ENCODE data around the gene MAN2B1.
"Not testable (repeated sequence)": the region's sequence is repeated elsewhere in the genome, so short reads cannot be mapped to it uniquely, and the experiment has no call there.

Gene MAN2B1

DNA sequence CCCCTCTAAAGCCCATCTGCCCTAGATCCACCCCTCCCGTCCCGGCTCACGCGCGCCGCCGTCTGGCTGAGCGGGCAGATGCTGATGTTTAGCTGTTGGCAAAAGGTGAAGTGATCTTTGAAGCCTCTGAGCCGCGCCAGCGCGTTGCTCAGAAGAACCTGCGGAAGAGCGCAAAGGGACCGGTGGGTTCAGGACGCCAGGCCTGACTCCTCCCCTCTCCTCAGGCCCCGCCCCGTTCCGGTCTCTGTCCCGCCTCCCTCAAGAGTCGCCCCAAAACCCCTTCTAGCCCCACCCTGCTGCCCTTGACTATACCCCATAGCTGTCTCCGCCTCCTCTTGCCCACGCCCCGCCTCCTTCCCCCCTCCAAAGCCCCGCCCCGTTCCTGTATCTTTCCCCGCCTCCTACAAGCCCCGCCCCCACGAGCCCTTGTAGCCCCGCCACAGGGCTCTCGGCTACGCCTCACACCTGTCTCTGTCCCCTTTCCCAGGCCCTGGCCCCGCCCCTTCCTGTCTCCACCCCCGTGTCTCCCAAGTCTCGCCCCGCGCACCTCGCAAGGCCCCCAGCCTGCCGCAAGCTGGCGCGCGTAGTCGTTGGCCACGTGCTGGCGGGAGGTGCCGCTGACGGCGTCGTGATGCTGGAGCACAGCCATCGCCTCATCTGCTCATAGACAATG is 9.5 kb downstream of the MAN2B1 start:
- no peak for DNase-seq

DNA sequence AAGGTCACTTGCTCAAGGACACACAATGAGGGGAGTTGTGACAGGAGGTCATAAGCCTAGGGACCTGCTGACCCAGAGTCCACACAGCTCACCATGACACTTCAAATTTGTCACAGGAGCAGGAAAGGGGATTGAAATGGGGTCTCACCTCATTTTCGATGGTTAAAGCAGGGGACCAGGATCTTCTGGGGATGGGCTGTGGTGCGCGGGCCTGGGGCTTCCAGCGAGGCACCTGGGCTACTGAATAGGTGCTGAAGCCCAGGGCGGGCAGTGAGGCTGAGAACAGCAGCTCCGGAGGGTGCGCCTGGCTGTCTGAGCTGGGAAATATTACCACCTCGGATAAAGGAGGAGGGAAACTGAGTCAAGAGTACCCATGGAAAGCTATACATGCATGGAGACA is 11.0 kb downstream of the MAN2B1 start:
- DNase-seq, result no peak

DNA sequence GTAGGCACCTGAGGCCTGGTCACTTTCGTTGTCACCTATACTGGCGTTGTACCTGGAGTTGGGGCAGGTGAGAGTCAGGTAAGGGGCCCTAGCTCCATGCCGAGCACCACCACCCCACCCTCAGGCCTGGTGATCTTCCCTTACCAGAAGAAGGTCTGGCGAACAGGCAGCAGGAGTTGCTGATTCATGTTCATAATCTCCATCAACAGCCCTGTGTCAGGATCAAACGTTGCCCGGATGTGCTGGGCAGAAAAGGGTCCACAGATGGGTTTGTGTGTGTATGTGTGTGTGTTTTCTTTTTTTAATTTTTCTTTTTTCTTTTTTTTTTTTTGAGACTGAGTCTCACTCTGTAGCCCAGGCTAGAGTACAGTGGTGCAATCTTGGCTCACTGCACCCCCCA is 14.3 kb downstream of the MAN2B1 start:
- DNase-seq, result no peak

DNA sequence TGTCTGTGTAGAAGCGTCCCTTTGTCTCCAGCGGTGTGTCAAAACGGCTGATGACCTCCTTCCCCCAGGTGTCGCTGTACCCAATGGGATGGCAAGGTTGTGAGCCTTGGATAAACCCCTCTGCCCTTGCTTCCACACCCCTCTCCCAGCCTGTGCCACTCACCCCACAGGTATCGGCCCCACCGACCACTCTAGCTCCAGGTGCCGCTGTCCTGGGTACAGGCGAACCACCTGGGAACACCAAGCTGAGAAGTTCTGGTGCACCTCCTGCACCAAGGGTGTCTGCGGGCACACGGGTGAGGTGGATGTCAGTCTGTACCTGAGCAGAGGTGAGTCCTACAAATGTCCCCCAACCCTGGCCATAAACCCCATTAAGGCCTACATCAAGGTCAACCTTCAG is 16.6 kb downstream of the MAN2B1 start:
- DNase-seq, result no peak

DNA sequence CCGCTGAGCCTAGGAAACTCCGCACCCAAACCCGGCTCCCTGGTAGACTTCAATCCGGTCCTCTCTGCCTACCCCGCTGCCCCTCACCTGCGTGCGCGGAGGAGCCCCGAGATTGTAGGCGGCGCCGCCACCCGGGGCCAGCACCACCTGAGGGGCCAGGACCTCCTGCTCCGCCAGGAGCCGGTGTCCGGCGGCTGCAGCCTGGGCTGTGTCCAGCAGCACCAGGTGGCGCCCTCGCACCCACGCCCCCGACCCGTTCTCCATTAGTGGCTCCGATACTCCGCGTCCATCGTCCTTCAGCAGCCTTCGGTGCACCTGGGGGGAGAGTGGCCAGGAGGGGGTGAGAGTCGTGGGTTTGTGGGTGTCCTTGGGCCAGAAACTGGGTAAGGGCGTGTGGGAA is 18.5 kb downstream of the MAN2B1 start:
- no peak for DNase-seq

DNA sequence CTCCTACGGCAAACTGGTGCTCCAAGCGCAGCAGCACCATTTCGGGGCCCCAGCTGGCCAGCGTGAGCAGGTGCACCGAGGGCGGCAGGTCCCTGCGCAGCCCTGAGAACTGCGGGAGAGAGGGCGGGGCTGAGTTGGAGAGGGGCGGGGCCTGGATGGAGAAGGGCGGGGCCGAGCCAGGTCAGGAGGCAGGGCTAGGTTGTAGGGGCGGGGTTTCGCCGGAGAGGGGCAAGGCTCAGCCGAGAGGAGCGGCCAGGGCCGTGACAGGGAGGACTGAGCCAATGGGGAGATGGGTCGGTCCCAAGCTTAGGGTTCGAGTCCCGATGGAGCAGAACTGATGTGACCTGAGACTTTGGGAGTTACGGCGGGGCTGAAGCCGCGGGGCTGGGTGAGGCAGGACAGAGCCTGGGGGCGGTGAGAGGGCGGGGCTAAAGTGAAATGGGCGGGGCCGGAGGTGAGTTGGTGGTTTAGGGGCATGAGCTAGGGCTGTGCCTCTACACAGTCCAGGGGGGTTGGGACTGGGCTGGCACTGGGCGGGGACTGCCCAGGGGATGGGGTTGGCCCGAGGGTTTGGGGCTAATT is 19.0 kb downstream of the MAN2B1 start:
- peak; percentile 52 for DNase-seq

DNA sequence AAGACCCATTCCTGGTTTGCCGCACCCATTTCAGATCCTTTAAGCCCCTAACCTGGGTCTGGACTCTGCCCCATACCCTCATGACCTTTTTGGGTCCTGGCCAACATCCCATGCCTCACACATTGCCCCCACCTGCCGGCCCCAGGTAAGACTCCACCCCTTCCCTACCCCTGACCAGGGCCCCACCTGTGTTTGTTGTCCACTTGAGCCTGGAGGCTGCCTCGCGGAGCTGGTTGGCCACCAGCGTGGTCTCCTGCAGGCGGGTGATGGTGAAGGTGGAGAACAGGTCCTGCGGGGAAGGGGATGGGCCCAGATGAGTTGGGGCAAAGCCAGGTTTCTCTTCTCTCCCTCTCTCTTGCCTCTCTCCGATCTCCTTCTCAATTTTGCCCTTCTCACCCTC is 19.5 kb downstream of the MAN2B1 start:
- DNase-seq, result no peak

DNA sequence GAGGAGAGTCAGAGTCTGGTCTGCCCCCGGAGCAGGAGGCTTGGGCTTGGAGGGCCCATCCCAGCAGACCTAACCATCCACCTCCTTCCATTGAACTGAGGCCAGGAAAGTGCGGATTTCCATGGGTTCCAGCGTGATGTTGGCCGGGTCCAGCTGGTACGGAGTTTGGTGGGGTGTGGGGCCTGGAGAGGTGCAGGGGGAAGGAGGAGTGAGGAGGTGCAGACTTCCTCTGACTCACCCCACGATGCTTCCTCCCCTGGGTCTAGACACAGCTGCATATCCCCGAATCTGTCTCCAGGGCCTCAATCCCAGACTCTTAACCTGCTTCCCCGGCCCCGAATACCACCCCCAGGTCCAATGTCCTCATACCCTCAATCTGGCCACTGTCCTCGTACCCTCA is 20.0 kb downstream of the MAN2B1 start:
- no peak for DNase-seq

DNA sequence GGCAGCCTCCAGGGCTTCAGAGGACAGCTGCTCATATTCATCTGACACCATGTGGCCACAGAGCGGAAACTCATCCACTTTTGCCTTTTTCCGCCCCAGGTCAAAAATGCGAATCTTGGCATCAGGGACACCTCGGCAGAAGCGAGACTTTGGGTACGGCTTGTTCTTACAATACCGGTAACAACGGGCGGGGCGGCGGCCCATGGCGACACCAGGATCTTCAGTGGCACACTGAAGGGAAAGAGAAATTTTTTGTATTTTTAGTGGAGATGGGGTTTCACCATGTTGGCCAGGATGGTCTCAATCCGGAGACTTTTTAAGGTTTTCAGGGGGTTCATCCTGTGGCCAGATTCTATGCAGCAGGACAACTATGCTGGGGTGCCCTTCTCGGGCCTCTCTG is 22.8 kb downstream of the MAN2B1 start:
- DNase-seq, result not testable (repeated sequence)

DNA sequence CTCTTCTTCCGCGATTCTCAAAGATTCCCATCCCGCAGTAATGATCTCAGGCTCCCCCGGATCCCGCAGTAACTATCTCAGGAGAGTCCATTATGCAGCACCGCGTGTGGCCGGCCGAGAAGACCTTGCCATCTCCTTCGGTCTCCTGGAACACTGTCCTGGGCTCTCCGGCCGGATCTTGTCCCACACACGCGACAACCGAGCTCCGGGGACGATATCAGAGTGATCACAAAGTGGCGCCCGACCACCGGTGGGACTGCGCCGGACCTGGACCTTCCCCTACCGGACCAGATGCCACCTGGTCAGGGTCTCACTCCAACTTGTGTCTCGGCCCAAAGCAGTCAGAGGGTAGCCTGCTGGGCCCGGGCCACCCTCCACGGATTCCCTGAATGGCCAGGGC is 24.0 kb downstream of the MAN2B1 start:
- DNase-seq, result no peak

DNA sequence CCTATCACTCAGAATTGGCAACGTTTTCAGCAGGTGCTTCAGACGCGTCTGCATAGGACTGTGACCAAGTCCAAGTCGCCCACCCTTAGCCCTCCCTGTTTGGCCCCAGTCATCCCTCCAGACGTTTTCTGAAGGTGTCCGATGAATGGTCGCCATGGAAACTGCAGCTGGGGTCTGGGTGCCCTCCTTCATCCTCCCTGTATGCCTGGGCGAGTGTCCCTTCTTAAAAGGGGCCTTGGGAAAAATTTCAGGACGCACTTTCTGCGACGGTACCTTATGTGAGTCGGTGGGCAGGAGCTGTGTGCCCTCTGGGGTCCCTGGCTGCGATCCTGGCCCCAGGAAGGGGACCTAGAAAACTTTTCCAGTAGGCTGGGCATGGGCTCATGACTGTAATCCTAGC is 25.1 kb downstream of the MAN2B1 start:
- no peak for DNase-seq

DNA sequence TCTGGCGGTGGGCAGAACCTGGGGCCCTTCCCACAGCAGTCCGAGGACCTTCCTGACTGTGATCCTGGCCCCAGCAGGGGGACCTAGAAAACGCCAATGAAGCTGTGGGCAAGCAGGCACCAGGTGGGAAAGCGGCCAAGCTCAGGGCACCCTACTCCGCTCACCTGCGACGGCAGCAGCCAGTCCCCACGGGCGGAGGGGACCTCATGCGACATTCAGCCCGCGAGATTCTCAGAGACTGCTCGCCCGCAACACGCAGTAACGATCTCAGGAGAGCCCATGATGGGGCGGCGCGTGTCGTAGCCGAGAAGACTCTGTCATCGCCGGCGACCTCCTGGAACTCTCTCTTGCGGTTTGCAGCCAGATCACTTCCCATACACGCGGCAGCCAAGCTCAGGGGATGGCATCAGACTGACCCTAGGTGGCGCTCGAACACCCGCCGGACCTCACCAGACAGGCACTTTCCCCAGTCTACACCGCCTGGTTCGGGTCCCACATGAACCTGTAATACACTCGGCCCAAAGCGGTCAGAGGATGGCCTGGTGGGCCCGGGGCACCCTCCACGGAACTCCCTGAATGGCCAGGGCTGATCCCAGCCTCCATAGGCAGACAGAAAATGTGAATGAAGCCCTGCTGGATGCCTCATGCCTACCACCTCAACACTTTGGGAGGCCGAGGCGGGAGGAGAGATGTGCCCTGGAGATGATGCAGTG is 26.5 kb downstream of the MAN2B1 start:
- peak; percentile 88 for DNase-seq

DNA sequence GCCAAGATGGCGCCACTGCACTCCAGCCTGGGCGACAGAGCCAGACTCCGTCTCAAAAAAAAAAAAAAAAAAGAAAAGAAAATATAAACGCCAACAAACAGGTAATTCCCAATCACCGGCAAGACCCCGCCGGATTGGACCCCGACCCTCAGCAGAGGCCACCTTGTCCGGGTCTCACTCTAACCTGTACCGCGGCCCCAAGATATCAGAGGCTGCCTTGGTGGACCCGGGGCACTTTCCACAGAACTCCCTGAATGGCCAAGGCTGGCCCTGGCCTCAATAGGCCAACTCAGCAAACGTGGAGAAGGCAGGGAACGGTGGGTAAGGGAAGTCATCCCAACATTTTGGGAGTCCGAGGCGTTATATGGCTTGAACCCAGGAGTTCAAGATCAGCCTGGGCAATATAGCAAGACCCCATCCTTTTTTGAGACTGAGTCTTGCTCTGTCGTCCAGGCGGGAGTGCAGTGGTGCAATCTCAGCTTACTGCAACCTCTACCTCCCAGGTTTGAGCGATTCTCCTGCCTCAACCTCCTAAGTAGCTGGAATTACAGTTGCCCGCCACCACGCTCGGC is 27.8 kb downstream of the MAN2B1 start:
- DNase-seq, result no peak

DNA sequence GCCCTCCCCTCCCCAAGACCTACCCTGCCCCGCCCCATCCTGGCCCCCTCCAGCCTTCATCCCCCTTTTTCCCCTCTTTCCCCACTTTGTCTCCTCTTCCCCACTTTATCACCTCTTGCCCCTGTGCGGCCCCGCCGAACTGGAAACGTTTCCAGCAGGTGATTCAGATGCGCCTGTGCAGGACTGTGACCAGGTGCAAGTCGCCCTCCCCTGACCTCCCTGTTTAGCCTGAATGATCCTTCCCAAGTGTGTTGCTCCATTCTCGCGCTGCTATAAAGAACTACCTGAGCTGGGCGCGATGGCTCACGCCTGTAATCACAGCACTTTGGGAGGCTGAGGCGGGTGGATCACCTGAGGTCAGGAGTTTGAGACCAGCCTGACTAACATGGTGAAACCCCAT is 29.9 kb downstream of the MAN2B1 start:
- DNase-seq, result no peak

DNA sequence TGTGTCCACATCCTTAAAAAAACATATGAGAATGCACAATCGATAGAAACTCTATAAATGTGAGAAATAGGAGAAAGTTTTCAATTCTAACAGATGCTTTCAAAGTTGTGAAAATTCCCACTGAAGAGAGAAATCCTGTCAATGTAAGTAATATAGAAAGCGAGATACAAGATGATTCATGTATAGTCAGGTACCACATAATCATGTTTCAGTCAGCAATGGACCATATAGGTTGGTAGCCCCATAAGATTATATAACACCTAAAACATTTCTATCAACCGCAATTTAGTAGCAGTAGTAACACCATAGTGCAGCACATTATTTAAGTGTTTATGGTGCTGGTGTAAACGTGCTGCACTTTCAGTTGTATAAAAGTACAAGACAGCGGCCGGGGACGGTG is 37.3 kb downstream of the MAN2B1 start:
- DNase-seq, result no peak

DNA sequence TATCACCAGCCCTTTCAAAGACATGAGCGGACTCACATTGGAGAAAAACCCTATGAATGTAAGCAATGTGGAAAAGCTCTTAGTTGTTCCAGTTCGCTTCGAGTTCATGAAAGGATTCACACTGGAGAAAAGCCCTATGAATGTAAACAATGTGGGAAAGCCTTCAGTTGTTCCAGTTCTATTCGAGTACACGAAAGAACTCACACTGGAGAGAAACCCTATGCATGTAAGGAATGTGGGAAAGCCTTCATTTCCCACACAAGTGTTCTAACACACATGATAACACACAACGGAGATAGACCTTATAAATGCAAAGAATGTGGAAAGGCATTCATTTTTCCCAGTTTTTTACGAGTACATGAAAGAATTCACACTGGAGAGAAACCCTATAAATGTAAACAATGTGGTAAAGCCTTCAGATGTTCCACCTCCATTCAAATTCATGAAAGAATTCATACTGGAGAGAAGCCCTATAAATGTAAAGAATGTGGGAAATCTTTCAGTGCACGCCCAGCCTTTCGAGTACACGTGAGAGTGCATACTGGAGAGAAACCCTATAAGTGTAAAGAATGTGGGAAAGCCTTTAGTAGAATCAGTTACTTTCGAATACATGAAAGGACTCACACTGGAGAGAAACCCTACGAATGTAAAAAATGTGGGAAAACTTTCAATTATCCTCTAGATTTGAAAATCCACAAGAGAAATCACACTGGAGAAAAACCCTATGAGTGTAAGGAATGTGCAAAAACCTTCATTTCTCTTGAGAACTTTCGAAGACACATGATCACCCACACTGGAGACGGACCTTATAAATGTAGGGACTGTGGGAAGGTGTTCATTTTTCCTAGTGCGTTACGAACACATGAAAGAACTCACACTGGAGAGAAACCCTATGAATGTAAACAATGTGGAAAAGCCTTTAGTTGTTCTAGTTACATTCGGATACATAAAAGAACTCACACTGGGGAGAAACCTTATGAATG is 38.2 kb downstream of the MAN2B1 start:
- no peak for DNase-seq

DNA sequence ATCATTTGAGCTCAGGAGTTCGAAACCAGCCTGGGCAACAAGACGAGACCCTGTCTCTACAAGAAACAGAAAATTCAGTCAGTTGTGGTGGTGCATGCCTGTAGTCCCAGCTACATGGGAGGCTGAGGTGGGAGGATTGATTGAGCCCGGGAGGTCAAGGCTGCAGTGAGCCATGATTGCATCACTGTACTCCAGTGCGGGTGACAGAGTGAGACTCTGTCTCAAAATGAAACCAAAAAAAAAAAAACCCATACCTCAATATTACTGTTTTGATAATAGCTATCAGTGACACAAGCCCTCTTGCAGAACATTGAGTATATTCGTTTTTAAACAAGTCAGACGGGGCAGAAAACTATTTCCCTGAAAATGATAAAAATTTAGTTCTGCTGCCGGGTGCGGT is 39.6 kb downstream of the MAN2B1 start:
- no peak for DNase-seq

DNA sequence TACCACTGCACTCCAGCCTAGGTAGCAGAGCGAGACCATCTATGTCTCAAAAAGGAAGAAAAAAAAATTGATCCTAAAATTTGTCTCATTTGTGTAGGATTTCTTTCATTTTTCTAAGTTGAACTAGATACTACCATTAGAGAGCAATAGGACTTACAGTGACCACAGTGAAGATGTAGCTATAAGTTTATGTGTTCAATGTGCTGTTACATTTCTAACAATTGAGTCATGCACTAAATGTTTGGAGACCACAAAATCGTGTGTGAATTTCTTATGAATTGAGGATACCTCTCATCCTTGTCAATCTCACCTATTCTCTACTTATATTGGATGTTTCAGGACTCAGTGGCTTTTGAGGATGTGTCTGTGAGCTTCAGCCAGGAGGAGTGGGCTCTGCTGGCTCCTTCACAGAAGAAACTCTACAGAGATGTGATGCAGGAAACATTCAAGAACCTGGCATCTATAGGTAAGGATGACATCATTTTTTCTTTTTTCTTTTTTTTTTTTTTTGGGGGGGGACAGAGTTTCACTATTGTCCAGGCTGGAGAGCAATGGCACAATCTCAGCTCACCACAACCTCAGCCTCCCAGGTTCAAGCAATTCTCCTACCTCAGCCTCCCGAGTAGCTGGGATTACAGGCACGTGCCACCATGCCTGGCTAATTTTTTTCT is 43.0 kb downstream of the MAN2B1 start:
- DNase-seq, result no peak

DNA sequence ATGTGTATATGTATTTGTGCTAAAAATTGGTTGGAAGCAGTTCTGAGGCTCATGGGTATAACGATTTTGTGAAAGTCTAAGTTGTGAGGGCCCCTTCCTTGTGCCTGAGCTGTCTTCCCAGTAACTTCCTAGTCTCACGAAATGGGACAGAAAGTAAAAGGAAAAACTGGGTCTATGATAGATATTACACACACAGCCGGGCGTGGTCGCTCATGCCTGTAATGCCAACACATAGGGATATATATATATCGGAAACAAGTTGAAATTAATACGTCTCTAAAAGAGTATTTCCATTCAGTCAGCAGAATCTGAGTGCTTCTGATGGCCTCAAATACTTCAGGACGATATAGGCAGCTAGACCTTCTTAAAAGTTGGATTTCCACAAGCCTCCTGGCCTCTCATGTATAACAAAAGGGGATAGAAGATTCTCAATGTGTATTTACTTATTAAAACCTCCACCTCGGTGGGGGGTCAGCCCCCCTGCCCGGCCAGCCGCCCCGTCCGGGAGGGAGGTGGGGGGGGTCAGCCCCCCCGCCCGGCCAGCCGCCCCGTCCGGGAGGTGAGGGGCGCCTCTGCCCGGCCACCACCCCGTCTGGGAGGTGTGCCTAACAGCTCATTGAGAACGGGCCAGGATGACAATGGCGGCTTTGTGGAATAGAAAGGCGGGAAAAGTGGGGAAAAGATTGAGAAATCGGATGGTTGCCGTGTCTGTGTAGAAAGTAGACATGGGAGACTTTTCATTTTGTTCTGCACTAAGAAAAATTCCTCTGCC is 45.1 kb downstream of the MAN2B1 start:
- not testable (repeated sequence) for DNase-seq

DNA sequence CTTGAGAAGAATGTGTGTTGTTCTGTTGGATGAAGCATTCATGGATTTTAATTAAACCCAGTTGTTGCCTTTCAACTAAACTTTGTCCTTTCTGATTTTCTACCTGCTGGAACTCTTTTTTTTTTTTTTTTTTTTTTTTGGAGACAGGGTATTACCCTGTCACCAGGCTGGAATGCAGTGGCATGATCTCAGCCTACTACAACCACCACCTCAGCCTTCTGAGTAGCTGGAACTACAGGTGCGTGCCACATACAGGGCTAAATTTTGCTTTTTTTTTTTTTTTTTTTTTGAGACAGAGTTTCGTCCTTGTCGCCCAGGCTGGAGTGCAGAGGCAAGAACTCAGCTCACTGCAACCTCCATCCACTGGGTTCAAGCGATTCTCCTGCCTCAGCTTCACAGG is 48.9 kb downstream of the MAN2B1 start:
- DNase-seq, result no peak

DNA sequence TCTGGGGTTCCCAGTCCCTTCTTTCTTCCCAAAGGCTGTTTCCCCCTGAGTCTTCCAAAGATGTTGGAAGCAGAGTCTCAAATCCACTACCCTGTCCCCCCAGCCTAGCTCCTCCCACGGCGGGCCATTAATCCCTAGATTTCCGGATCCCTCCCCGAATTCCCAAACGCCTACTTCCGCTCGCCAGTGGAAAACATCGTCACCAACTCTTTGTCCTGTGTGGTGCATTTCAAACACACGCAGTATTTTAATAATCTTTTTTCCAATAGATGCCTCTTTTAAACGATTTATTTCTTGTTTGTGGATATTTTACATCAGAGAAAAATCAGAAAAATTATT is 55.2 kb downstream of the MAN2B1 start:
- DNase-seq, result no peak

Data from hematopoietic multipotent progenitor cell treated with erythropoietin and hydrocortisone succinate and interleukin-3 and kit ligand, for 8 days (in vitro differentiated cells).